ENCODE measurements around the gene S100A16. TPM values are rescaled to one million over a fixed set of nuclear protein-coding genes. Genes with fewer than 3 reads are reported as not detected.
"Not testable (repeated sequence)": the region's sequence is repeated elsewhere in the genome, so short reads cannot be mapped to it uniquely, and the experiment has no call there.

S100A16 gene
- total RNA-seq, 1 donor from 2014 or later: 259 TPM

DNA sequence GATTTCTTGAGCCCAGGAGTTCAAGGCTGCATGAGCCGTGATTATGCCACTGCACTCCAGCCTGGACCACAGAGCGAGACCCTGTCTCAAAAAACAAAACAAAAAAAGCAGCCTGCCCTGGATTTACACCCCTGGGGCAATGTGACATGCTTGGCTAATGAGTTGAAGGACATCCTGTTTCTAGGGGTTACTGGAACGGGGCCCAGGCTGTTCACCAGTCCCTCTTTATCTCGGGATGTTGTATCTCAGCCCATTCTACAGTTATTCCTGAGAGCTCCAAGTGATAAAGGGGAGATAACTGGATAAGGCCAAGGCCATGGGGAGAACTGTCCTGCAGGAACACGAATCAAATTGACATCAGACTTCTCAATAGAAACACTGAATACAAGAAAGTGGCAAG, 25.6 kb downstream of the S100A16 start:
- Histone ChIP-seq H3K9me3 (no peaks in the 10 kb centered on the region), H3K36me3 (no peaks in the 10 kb centered on the region), H3K27me3 (no peaks in the 10 kb centered on the region), H3K27ac (no peak overlapping the region), H3K4me1 (no peaks in the 10 kb centered on the region), H3K4me3 (no peak overlapping the region)
- DNase-seq (ENCODE audit: extremely low spot score in 2 of 2): no peak
- intact Hi-C loops (cut with DNase I): no loop called here
- TF ChIP-seq, protein P1, sequence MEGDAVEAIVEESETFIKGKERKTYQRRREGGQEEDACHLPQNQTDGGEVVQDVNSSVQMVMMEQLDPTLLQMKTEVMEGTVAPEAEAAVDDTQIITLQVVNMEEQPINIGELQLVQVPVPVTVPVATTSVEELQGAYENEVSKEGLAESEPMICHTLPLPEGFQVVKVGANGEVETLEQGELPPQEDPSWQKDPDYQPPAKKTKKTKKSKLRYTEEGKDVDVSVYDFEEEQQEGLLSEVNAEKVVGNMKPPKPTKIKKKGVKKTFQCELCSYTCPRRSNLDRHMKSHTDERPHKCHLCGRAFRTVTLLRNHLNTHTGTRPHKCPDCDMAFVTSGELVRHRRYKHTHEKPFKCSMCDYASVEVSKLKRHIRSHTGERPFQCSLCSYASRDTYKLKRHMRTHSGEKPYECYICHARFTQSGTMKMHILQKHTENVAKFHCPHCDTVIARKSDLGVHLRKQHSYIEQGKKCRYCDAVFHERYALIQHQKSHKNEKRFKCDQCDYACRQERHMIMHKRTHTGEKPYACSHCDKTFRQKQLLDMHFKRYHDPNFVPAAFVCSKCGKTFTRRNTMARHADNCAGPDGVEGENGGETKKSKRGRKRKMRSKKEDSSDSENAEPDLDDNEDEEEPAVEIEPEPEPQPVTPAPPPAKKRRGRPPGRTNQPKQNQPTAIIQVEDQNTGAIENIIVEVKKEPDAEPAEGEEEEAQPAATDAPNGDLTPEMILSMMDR (IDR thresholded peaks at IDR 0.05): no peak
- no peak for TF ChIP-seq POLR2AphosphoS5 (IDR thresholded peaks at IDR 0.05; ENCODE audit: insufficient read depth in 1 of 2, low read depth in 1 of 2)

- Histone ChIP-seq H3K9me3 (no peaks in the 10 kb centered on the region), H3K36me3 (no peaks in the 10 kb centered on the region), H3K27ac (no peak overlapping the region), H3K4me3 (no peak overlapping the region), H3K4me1 (no peaks in the 10 kb centered on the region), H3K27me3 (no peaks in the 10 kb centered on the region)
- intact Hi-C loops (cut with DNase I): no loop called here
- TF ChIP-seq, protein P1 (IDR thresholded peaks at IDR 0.05): no peak
- TF ChIP-seq POLR2A (IDR thresholded peaks at IDR 0.05): no peak
- no peak for TF ChIP-seq POLR2AphosphoS5 (IDR thresholded peaks at IDR 0.05; ENCODE audit: insufficient read depth in 1 of 2, low read depth in 1 of 2)
- DNase-seq (ENCODE audit: extremely low spot score in 2 of 2): no peak
Observed at GRCh38 chr1:153586347-153586746, 26.6 kb downstream of the S100A16 start.

DNA sequence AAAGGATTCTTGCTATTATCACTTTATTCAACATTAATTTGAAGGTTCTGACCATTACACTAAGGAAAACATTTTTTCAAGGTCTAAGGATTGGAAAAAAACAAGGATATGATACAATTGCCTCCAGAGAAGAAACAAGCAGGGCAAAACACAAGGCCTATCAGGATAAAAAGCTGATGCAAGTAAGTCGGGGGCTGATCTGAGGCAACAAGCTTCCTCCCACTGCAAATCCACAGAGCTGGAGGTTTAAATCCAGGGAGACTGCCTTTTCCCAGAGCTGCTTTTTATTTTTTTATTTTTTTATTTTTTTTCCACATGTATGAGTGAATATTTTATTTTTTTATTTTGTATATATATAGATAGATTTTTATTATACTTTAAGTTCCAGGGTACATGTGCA, 27.9 kb downstream of the S100A16 start:
- no peak overlapping the region for H3K27ac ChIP-seq
- H3K9me3 ChIP-seq: no peaks in the 10 kb centered on the region
- no peaks in the 10 kb centered on the region for H3K27me3 ChIP-seq
- no peaks in the 10 kb centered on the region for H3K36me3 ChIP-seq
- intact Hi-C loops (cut with DNase I): no loop called here
- H3K4me1 ChIP-seq: no peaks in the 10 kb centered on the region
- TF ChIP-seq, protein P1 (IDR thresholded peaks at IDR 0.05): no peak
- TF ChIP-seq POLR2AphosphoS5 (IDR thresholded peaks at IDR 0.05; ENCODE audit: insufficient read depth in 1 of 2, low read depth in 1 of 2) (no peak), POLR2A (IDR thresholded peaks at IDR 0.05) (no peak)
- H3K4me3 ChIP-seq: no peak overlapping the region
- no peak for DNase-seq (ENCODE audit: extremely low spot score in 2 of 2)

GRCh38 chr1:153583976-153584375, 29.0 kb downstream of the S100A16 start:
- TF ChIP-seq POLR2AphosphoS5 (IDR thresholded peaks at IDR 0.05; ENCODE audit: insufficient read depth in 1 of 2, low read depth in 1 of 2): no peak
- TF ChIP-seq POLR2A (IDR thresholded peaks at IDR 0.05): no peak
- TF ChIP-seq, protein P1 (IDR thresholded peaks at IDR 0.05): no peak
- Histone ChIP-seq H3K27me3 (no peaks in the 10 kb centered on the region), H3K4me3 (no peak overlapping the region), H3K36me3 (no peaks in the 10 kb centered on the region), H3K9me3 (no peaks in the 10 kb centered on the region), H3K4me1 (no peaks in the 10 kb centered on the region), H3K27ac (no peak overlapping the region)
- intact Hi-C loops (cut with DNase I): no loop called here
- DNase-seq (ENCODE audit: extremely low spot score in 2 of 2): no peak

GRCh38 chr1:153583514-153583913, 29.4 kb downstream of the S100A16 start:
- H3K27me3 ChIP-seq; H3K9me3 ChIP-seq; DNase-seq (ENCODE audit: extremely low spot score in 2 of 2); H3K4me3 ChIP-seq; intact Hi-C loops (cut with DNase I); H3K36me3 ChIP-seq; H3K4me1 ChIP-seq; H3K27ac ChIP-seq: not testable (repeated sequence)

DNA sequence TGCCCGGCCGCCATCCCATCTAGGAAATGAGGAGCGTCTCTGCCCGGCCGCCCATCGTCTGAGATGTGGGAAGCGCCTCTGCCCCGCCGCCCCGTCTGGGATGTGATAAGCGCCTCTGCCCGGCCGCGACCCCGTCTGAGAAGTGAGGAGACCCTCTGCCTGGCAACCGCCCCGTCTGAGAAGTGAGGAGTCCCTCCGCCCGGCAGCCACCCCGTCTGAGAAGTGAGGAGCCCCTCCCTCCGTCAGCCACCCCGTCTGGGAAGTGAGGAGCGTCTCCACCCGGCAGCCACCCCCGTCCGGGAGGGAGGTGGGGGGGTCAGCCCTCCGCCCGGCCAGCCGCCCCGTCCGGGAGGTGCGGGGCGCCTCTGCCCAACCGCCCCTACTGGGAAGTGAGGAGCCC, 30.1 kb downstream of the S100A16 start:
- H3K9me3 ChIP-seq; H3K36me3 ChIP-seq; H3K27ac ChIP-seq; H3K27me3 ChIP-seq; H3K4me1 ChIP-seq; H3K4me3 ChIP-seq; intact Hi-C loops (cut with DNase I); DNase-seq (ENCODE audit: extremely low spot score in 2 of 2): not testable (repeated sequence)
